Measurements from ENCODE around the gene VWA3B. TPM values are rescaled to one million over a fixed set of nuclear protein-coding genes. Genes with fewer than 3 reads are reported as not detected.

Gene VWA3B
- polyA plus RNA-seq, 1 donor (not counting 4 experiments of a cell fraction or from before 2014, with no cell fraction given): not detected

GRCh38 chr2:98240786-98241398, 153.9 kb downstream of the VWA3B start:
- H3K4me1 ChIP-seq (ENCODE audit: control insufficient read depth, extremely low read depth, insufficient read depth, low read length): no peaks in the 10 kb centered on the region

GRCh38 chr2:98241592-98241991, 154.6 kb downstream of the VWA3B start:
- dilution Hi-C loops (cut with MboI; ENCODE audit: extremely low pct_ligation_motif_present, low sequenced_read_pairs): no loop called here
- no peak overlapping the region for H3K4me3 ChIP-seq (ENCODE audit: control insufficient read depth in 2 of 3, extremely low read depth in 1 of 3, insufficient read depth in 2 of 3, low read depth in 1 of 3, low read length in 3 of 3)
- no peaks in the 10 kb centered on the region for H3K27me3 ChIP-seq (ENCODE audit: control insufficient read depth, extremely low read depth, insufficient read depth, low read length)
- no peak overlapping the region for H3K9ac ChIP-seq (ENCODE audit: control insufficient read depth, extremely low read depth, insufficient read depth, low read length)
- H3K27ac ChIP-seq (ENCODE audit: control insufficient read depth, insufficient read depth, low read length): no peak overlapping the region
- H3K9me3 ChIP-seq (ENCODE audit: control insufficient read depth, low read depth, low read length): no peaks in the 10 kb centered on the region
- no peak for FAIRE-seq
- no peaks in the 10 kb centered on the region for H3K79me2 ChIP-seq (ENCODE audit: control insufficient read depth, insufficient read depth, low read length)
- no peaks in the 10 kb centered on the region for H3K36me3 ChIP-seq (ENCODE audit: control insufficient read depth in 2 of 2, extremely low read depth in 1 of 2, insufficient read depth in 2 of 2, low read length in 2 of 2)
- H2AFZ ChIP-seq (ENCODE audit: control insufficient read depth, low read length): no peak overlapping the region
- no peaks in the 10 kb centered on the region for H3K9me1 ChIP-seq (ENCODE audit: control insufficient read depth, extremely low read depth, insufficient read depth, low read length)
- TF ChIP-seq EZH2 (IDR thresholded peaks at IDR 0.05; ENCODE audit: low read length): no peak
- no peak for TF ChIP-seq CTCF (optimal IDR thresholded peaks at IDR 0.05 in 1 of 3, IDR thresholded peaks at IDR 0.05 in 1 of 3, conservative IDR thresholded peaks at IDR 0.05 in 1 of 3; ENCODE audit: extremely low read depth in 1 of 3, insufficient read depth in 2 of 3, low read length in 3 of 3)
- no peaks in the 10 kb centered on the region for H3K4me1 ChIP-seq (ENCODE audit: control insufficient read depth, extremely low read depth, insufficient read depth, low read length)
- DNase-seq (ENCODE audit: low read depth, low spot score): no peak
- H4K20me1 ChIP-seq (ENCODE audit: control insufficient read depth, extremely low read depth, insufficient read depth, low read length): no peaks in the 10 kb centered on the region
- H3K4me2 ChIP-seq (ENCODE audit: control insufficient read depth, extremely low read depth, insufficient read depth, low read depth, low read length): no peak overlapping the region

More at GRCh38 chr2:98240786-98241398, 153.9 kb downstream of the VWA3B start:
- DNase-seq (ENCODE audit: low read depth, low spot score) (no peak), FAIRE-seq (no peak)
- Histone ChIP-seq H2AFZ (ENCODE audit: control insufficient read depth, low read length) (no peak overlapping the region), H3K27ac (ENCODE audit: control insufficient read depth, insufficient read depth, low read length) (no peak overlapping the region), H3K9me1 (ENCODE audit: control insufficient read depth, extremely low read depth, insufficient read depth, low read length) (no peaks in the 10 kb centered on the region), H3K79me2 (ENCODE audit: control insufficient read depth, insufficient read depth, low read length) (no peaks in the 10 kb centered on the region), H3K9me3 (ENCODE audit: control insufficient read depth, low read depth, low read length) (no peaks in the 10 kb centered on the region), H3K27me3 (ENCODE audit: control insufficient read depth, extremely low read depth, insufficient read depth, low read length) (no peaks in the 10 kb centered on the region), H3K4me2 (ENCODE audit: control insufficient read depth, extremely low read depth, insufficient read depth, low read depth, low read length) (no peak overlapping the region), H3K9ac (ENCODE audit: control insufficient read depth, extremely low read depth, insufficient read depth, low read length) (no peak overlapping the region), H3K36me3 (ENCODE audit: control insufficient read depth in 2 of 2, extremely low read depth in 1 of 2, insufficient read depth in 2 of 2, low read length in 2 of 2) (no peaks in the 10 kb centered on the region), H4K20me1 (ENCODE audit: control insufficient read depth, extremely low read depth, insufficient read depth, low read length) (no peaks in the 10 kb centered on the region), H3K4me3 (ENCODE audit: control insufficient read depth in 2 of 3, extremely low read depth in 1 of 3, insufficient read depth in 2 of 3, low read depth in 1 of 3, low read length in 3 of 3) (no peak overlapping the region)
- dilution Hi-C loops (cut with MboI; ENCODE audit: extremely low pct_ligation_motif_present, low sequenced_read_pairs): no loop called here
- no peak for TF ChIP-seq EZH2 (IDR thresholded peaks at IDR 0.05; ENCODE audit: low read length)
- no peak for TF ChIP-seq CTCF (optimal IDR thresholded peaks at IDR 0.05 in 1 of 3, IDR thresholded peaks at IDR 0.05 in 1 of 3, conservative IDR thresholded peaks at IDR 0.05 in 1 of 3; ENCODE audit: extremely low read depth in 1 of 3, insufficient read depth in 2 of 3, low read length in 3 of 3)

All from keratinocyte (primary cell).